HG02642 (cell line): Measurements from ENCODE around the gene MYH14.

Experiments
- ATAC-seq: cut with Tn5 transposase; IDR thresholded peaks from one replicate; pipeline ENCODE4 v1.9.1; 2021; ENCODE audit warnings: mild to moderate bottlenecking; ENCODE audit not compliant: unreplicated experiment, poor library complexity

MYH14 gene

GRCh38 chr19:50312967-50313811 is 109.8 kb downstream of the MYH14 start:
- no peak for ATAC-seq

- no peak for ATAC-seq
These were observed 110.6 kb downstream of the MYH14 start for GRCh38 chr19:50313812-50314536.

- no peak for ATAC-seq
These were observed 111.6 kb downstream of the MYH14 start for GRCh38 chr19:50314724-50315708.

GRCh38 chr19:50315773-50316448 is 112.5 kb downstream of the MYH14 start:
- no peak for ATAC-seq

- ATAC-seq = no peak
These were observed 113.7 kb downstream of the MYH14 start for GRCh38 chr19:50317115-50317514.

- ATAC-seq = no peak
These were observed 115.0 kb downstream of the MYH14 start for GRCh38 chr19:50318438-50318837.

GRCh38 chr19:50319156-50319555 is 115.7 kb downstream of the MYH14 start:
- ATAC-seq = no peak

GRCh38 chr19:50320051-50320450 is 116.6 kb downstream of the MYH14 start:
- no peak for ATAC-seq

- ATAC-seq = no peak
These were observed 117.2 kb downstream of the MYH14 start for GRCh38 chr19:50320596-50320995.

- ATAC-seq = no peak
These were observed 118.4 kb downstream of the MYH14 start for GRCh38 chr19:50321831-50322230.

GRCh38 chr19:50322234-50322633 is 118.8 kb downstream of the MYH14 start:
- ATAC-seq = no peak

- ATAC-seq = no peak
These were observed 119.7 kb downstream of the MYH14 start for GRCh38 chr19:50322931-50323781.

GRCh38 chr19:50323782-50324133 is 120.3 kb downstream of the MYH14 start:
- no peak for ATAC-seq

- ATAC-seq = no peak
These were observed 120.9 kb downstream of the MYH14 start for GRCh38 chr19:50324331-50324730.

- ATAC-seq = no peak
These were observed 122.1 kb downstream of the MYH14 start for GRCh38 chr19:50325310-50326100.

GRCh38 chr19:50326101-50326664 is 122.8 kb downstream of the MYH14 start:
- ATAC-seq = no peak

- ATAC-seq = no peak
These were observed 123.6 kb downstream of the MYH14 start for GRCh38 chr19:50327013-50327412.
